ENCODE data around the gene LTO1. TPM values are rescaled to one million over a fixed set of nuclear protein-coding genes. Genes with fewer than 3 reads are reported as not detected.

Gene LTO1
- total and polyA plus RNA-seq, 2 of the 13 experiments (the other 11 are each of a cell fraction or from before 2014, with no cell fraction given): 11.8 to 15.0 TPM

DNA sequence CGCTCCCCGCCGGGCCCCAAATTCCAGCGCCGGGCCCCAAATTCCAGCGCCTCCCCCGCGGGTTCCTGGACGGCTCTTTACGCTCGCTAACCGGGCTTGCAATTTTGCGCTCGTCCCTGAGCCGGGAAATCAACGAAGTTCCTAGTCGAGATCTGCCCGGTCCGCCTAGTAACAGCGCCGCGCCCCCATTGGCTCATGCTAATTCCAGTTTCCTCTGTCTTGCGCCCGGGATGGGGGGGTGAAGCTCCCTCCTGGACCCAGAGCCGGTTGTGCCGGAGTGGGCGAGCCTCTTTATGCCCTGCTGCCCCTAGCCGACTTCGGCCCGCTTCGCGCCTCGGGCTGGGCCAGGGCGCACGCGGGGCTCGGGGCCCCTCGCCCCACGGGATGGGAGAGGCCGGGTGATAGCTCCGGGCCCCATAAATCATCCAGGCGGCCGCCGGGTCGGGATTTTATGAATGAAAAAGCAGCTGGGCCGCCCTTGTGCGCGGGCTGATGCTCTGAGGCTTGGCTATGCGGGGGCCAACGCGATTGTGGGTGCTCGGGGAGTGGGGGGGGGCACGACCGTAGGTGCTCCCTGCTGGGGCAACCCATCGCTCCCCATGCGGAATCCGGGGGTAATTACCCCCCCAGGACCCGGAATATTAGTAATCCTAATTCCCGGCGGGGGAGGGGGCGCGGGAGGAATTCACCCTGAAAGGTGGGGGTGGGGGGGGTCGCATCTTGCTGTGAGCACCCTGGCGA is 36.0 kb downstream of the LTO1 start (continued):
- TF ChIP-seq, protein P1, sequence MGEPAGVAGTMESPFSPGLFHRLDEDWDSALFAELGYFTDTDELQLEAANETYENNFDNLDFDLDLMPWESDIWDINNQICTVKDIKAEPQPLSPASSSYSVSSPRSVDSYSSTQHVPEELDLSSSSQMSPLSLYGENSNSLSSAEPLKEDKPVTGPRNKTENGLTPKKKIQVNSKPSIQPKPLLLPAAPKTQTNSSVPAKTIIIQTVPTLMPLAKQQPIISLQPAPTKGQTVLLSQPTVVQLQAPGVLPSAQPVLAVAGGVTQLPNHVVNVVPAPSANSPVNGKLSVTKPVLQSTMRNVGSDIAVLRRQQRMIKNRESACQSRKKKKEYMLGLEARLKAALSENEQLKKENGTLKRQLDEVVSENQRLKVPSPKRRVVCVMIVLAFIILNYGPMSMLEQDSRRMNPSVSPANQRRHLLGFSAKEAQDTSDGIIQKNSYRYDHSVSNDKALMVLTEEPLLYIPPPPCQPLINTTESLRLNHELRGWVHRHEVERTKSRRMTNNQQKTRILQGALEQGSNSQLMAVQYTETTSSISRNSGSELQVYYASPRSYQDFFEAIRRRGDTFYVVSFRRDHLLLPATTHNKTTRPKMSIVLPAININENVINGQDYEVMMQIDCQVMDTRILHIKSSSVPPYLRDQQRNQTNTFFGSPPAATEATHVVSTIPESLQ (CRISPR knock-in tag; conservative IDR thresholded peaks at IDR 0.05): no peak
- TF ChIP-seq, protein P2, sequence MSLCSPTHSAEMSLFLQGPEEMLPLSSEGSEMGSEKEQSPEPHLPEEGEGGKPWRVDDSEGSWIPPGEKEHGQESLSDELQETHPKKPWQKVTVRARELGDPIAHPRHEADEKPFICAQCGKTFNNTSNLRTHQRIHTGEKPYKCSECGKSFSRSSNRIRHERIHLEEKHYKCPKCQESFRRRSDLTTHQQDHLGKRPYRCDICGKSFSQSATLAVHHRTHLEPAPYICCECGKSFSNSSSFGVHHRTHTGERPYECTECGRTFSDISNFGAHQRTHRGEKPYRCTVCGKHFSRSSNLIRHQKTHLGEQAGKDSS (CRISPR knock-in tag; IDR thresholded peaks at IDR 0.05; ENCODE audit: borderline replicate concordance, low read depth): no peak
- TF ChIP-seq CBX2 (IDR thresholded peaks at IDR 0.05; ENCODE audit: low read depth, low read length): no peak
- no peak for TF ChIP-seq CBX2 (CRISPR knock-in tag; IDR thresholded peaks at IDR 0.05; ENCODE audit: low read depth)
- no peak for TF ChIP-seq ZBTB20 (CRISPR knock-in tag; IDR thresholded peaks at IDR 0.05; ENCODE audit: borderline replicate concordance, low read depth)
- 0 out of 2 replicates have a peak, but pooled peaks have one; percentile 18 for TF ChIP-seq GATAD2A (CRISPR knock-in tag; IDR thresholded peaks at IDR 0.05)
- TF ChIP-seq MAFG (CRISPR knock-in tag; IDR thresholded peaks at IDR 0.05): no peak
- no peak for TF ChIP-seq ZNF781 (CRISPR knock-in tag; IDR thresholded peaks at IDR 0.05; ENCODE audit: borderline replicate concordance, not compliant biosample characterization)
- TF ChIP-seq, protein P3, sequence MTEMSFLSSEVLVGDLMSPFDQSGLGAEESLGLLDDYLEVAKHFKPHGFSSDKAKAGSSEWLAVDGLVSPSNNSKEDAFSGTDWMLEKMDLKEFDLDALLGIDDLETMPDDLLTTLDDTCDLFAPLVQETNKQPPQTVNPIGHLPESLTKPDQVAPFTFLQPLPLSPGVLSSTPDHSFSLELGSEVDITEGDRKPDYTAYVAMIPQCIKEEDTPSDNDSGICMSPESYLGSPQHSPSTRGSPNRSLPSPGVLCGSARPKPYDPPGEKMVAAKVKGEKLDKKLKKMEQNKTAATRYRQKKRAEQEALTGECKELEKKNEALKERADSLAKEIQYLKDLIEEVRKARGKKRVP (CRISPR knock-in tag; IDR thresholded peaks at IDR 0.05): no peak
- TF ChIP-seq PHF20 (CRISPR knock-in tag; IDR thresholded peaks at IDR 0.05): no peak
- 0 out of 2 replicates have a peak, but pooled peaks have one; percentile 23 for TF ChIP-seq ZNF766 (CRISPR knock-in tag; IDR thresholded peaks at IDR 0.05; ENCODE audit: borderline replicate concordance)
- TF ChIP-seq ATM (IDR thresholded peaks at IDR 0.05; ENCODE audit: borderline replicate concordance): no peak
- no peak for TF ChIP-seq MATR3 (CRISPR knock-in tag; IDR thresholded peaks at IDR 0.05)
- no peak for TF ChIP-seq ZNF83 (CRISPR knock-in tag; IDR thresholded peaks at IDR 0.05; ENCODE audit: borderline replicate concordance)
- TF ChIP-seq ZNF264 (CRISPR knock-in tag; IDR thresholded peaks at IDR 0.05): no peak
- TF ChIP-seq ZNF232 (CRISPR knock-in tag; IDR thresholded peaks at IDR 0.05; ENCODE audit: borderline replicate concordance): 0 out of 2 replicates have a peak, but pooled peaks have one; percentile 58
- peak; percentile 94 for TF ChIP-seq RBFOX2 (IDR thresholded peaks at IDR 0.05; ENCODE audit: low read depth, low read length)
- TF ChIP-seq PHB2 (IDR thresholded peaks at IDR 0.05; ENCODE audit: partially characterized antibody): no peak
- no peak for TF ChIP-seq ZNF17 (CRISPR knock-in tag; IDR thresholded peaks at IDR 0.05)
- TF ChIP-seq, protein P4, sequence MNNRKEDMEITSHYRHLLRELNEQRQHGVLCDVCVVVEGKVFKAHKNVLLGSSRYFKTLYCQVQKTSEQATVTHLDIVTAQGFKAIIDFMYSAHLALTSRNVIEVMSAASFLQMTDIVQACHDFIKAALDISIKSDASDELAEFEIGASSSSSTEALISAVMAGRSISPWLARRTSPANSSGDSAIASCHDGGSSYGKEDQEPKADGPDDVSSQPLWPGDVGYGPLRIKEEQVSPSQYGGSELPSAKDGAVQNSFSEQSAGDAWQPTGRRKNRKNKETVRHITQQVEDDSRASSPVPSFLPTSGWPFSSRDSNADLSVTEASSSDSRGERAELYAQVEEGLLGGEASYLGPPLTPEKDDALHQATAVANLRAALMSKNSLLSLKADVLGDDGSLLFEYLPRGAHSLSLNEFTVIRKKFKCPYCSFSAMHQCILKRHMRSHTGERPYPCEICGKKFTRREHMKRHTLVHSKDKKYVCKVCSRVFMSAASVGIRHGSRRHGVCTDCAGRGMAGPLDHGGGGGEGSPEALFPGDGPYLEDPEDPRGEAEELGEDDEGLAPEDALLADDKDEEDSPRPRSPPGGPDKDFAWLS (CRISPR knock-in tag; IDR thresholded peaks at IDR 0.05; ENCODE audit: borderline replicate concordance): no peak
- TF ChIP-seq, protein P5, sequence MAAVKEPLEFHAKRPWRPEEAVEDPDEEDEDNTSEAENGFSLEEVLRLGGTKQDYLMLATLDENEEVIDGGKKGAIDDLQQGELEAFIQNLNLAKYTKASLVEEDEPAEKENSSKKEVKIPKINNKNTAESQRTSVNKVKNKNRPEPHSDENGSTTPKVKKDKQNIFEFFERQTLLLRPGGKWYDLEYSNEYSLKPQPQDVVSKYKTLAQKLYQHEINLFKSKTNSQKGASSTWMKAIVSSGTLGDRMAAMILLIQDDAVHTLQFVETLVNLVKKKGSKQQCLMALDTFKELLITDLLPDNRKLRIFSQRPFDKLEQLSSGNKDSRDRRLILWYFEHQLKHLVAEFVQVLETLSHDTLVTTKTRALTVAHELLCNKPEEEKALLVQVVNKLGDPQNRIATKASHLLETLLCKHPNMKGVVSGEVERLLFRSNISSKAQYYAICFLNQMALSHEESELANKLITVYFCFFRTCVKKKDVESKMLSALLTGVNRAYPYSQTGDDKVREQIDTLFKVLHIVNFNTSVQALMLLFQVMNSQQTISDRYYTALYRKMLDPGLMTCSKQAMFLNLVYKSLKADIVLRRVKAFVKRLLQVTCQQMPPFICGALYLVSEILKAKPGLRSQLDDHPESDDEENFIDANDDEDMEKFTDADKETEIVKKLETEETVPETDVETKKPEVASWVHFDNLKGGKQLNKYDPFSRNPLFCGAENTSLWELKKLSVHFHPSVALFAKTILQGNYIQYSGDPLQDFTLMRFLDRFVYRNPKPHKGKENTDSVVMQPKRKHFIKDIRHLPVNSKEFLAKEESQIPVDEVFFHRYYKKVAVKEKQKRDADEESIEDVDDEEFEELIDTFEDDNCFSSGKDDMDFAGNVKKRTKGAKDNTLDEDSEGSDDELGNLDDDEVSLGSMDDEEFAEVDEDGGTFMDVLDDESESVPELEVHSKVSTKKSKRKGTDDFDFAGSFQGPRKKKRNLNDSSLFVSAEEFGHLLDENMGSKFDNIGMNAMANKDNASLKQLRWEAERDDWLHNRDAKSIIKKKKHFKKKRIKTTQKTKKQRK (IDR thresholded peaks at IDR 0.05; ENCODE audit: low read length): no peak

Measured in HepG2 (cell line).